Middle frontal gyrus (tissue), 1 donor: ENCODE measurements around the gene TAOK1.
"Not testable (repeated sequence)": the region's sequence is repeated elsewhere in the genome, so short reads cannot be mapped to it uniquely, and the experiment has no call there.

Experiments
- DNase-seq: peaks from one replicate; pipeline ENCODE4 v3.0.0-alpha.2; 2015; ENCODE audit warnings: low spot score; ENCODE audit errors: extremely low spot score

Gene TAOK1

DNA sequence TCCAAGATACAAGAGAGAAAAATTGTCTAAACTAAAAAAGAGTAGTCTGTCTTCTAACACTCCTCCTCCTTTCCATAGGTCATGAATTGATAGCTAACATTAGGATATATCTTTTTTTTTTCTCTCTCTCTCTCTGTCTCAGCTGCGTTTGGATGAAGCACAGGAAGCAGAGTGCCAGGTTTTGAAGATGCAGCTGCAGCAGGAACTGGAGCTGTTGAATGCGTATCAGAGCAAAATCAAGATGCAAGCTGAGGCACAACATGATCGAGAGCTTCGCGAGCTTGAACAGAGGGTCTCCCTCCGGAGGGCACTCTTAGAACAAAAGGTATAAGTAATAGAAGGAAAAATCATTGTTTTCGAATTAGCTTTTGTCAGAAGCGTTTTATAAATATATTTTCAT lies 143.8 kb downstream of the TAOK1 start:
- no peak for DNase-seq

DNA sequence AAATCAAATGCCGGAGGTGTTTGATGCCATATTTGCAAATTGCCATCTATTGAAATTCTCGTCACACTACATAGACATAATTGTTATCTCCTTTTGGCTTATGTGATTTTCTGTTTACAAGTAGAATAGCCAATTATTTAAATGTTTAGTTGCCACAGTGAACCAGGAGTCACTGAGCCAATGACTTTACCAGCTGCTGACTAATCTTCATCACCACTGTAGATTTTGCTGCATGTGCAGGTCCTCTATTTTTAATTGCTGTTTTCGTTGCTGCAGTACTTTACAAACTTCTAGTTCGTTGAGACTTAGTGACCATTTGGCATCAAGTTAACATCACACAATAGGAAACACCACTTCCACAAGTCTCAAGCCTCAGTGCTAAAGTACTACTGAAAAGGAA lies 153.9 kb downstream of the TAOK1 start:
- DNase-seq, result no peak

DNA sequence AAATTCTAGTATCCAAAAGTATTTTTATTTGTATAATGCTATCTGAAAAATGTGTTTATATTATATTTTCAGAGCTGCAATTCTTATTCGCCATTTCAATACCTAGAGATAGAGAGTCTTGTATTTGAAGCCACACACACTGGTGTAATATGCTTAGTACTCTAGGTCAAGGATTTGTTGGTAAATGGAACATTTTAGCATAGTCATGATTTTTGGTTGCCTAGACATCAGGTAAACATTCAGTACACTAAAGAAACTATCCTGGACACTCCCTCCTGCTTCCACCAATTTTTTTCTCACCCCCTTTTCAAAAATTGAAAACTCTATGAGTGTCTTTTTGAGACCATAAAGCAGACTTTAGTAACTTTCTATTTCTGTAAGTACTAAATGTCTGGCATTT lies 155.9 kb downstream of the TAOK1 start:
- no peak for DNase-seq

DNA sequence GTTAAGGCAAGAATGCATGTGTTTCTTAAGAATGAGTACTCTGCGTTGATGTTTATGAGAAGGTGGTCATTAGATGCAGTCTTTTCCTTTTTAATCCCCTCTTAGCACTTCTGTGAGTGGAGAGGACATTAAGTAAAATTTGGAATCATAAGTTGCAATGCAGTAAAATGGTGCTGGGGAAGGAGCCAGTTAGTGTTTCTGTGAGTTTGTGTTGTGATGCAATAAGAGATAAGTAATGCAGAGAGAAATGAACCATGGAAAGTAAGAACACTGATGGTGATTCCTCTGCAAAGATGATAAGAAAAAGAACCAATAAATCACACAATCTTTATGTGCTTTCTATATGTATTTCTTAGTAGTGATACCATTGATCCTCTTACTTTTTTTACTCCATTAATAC lies 156.7 kb downstream of the TAOK1 start:
- no peak for DNase-seq

DNA sequence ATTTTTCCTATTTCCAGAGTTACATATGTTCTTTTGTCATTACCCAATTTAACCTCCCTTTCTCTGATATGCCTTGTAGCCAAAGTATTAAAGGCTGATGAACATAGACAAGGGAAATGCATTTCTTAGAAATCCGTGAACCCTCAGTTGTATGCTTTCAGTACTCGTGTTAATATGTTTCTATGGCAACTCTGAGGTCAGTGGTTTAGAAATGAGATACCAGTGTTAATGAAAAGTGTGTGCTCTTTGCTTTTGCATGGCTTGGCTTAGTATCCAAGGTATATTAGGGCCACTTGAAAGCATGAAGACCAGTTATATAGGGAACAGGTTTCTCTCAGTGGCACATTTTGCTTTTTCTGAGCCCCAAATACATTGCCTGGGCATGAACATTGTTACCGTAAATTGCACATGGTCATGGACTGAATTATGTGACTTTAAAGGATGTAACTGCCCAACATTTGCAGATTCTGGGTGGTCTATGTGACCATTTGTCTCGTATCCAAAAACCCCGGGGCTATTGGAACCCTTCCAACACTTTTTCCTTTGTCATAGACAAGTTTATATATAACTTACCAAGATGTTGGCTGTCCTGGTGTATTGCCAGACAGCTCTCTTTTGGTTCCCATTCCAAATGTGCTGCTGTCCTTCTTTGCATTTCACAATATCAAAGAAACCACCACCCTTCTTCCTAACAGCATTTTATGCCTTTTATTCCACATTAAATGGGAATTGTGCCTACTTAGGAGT lies 159.2 kb downstream of the TAOK1 start:
- DNase-seq, result no peak

DNA sequence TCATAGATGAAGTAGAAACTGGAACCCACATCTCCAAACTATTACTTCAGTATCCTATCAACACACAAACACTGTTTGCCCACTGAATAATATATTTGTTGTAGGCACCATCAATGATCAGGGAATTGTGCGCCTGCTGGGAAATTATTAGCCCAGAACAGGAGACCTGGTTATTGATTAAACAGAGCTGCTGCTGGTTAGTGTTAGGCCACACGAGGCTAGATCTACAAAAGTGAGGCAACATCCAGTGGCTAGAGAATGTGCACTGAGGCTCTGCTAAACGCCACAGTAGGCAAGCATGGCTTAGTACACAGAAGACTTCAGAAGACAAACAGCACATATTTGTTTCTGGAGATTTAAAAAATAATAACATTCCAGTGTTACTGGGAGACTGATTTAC lies 165.7 kb downstream of the TAOK1 start:
- DNase-seq, result no peak

DNA sequence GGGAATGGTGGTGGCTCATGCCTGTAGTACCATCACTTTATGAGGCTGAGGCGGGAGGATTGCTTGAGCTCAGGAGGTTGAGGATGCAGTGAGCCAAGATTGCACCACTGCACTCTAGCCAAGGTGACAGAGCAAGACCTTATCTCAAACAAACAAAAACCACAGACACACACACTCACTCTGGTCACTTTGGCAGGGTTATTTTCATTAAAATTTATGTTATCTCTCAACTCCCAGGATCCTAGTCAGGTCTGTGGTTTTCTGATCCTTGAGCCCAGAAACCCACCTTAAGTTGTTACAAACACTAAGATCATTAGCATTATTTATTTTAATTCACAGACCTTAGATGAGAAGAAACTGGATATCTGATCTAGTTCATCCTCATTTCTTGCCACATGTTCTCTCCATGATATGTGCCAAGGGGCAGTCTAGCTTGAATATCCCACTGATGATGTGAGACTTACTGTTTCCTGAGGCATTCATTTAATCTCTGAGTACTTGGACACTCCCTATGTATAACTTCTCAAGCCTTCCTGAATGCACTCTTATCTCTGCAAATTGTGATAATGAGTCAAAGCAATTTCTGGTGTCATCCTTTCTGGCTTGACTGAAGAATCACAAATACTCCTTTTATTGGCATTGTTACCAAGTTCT lies 167.0 kb downstream of the TAOK1 start:
- DNase-seq, result no peak

DNA sequence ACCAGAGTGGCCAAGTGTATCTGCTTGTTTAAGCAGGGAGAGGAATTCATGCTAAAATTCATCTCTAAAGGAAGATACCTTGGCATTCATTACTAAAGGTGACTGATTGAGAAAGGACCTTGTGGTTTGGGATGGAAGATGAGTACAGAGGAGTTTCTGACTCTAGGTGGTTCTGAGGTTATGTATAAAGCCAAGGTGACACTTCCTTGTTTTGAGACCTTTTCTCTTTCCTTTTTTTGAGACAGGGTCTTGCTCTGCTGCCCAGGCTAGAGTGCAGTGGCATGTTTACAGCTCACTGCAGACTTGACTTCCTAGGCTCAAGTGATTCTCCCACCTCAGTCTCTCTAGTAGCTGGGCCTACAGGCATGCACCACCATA lies 167.6 kb downstream of the TAOK1 start:
- no peak for DNase-seq

DNA sequence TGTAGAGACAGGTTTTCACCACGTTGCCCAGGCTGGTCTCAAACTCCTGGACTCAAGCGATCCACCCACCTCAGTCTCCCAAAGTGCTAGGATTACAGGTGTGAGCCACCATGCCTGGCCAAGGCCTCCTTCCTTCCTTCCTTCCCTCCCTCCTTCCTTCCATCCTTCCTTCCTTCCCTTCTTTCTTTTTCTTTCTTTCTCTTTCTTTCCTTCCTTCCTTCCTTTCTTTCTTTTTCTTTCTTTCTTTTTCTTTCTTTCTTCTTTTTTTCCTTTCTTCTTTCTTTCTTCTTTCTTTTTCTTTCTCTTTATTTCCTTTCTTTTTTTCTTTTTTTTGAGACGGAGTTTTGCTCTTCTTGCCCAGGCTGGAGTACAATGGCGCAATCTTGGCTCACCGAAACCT lies 168.0 kb downstream of the TAOK1 start:
- not testable (repeated sequence) for DNase-seq

DNA sequence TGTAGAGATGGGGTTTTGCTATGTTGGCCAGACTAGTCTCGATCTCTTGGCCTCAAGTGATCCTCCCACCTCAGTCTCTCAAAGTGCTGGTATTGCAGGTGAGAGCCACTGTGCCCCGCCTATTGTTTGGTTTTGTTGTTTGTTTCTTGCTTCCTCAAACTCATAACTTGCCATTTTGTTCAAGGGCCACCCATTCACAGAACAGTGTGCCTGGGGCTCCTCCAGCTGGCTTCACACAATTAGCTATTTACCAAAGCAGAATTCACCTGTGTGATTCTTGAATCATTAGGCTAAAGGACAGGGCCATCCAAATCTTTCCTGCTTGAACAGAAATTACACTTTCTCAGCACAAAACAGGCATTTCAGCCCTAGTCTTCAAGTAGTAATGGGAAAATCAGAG lies 169.5 kb downstream of the TAOK1 start:
- no peak for DNase-seq

DNA sequence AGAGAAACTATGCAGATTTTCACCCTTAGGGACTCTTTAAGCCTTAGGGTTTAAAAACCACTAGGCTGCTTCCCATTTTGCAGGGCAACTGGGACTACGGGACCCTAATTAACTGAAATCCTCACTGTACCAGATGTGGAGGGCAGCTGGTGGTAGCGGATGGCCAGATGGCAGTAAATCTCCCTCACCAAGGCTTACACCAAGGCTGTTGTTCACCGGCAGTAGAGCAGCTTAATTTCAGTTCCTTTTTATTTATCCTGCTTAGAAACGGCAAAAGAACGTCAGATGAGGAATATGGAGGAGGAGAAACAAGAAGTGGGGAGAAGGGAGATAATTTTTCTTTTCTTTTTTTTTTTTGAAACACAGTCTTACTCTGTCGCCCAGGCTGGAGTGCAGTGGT lies 170.2 kb downstream of the TAOK1 start:
- DNase-seq, result no peak

DNA sequence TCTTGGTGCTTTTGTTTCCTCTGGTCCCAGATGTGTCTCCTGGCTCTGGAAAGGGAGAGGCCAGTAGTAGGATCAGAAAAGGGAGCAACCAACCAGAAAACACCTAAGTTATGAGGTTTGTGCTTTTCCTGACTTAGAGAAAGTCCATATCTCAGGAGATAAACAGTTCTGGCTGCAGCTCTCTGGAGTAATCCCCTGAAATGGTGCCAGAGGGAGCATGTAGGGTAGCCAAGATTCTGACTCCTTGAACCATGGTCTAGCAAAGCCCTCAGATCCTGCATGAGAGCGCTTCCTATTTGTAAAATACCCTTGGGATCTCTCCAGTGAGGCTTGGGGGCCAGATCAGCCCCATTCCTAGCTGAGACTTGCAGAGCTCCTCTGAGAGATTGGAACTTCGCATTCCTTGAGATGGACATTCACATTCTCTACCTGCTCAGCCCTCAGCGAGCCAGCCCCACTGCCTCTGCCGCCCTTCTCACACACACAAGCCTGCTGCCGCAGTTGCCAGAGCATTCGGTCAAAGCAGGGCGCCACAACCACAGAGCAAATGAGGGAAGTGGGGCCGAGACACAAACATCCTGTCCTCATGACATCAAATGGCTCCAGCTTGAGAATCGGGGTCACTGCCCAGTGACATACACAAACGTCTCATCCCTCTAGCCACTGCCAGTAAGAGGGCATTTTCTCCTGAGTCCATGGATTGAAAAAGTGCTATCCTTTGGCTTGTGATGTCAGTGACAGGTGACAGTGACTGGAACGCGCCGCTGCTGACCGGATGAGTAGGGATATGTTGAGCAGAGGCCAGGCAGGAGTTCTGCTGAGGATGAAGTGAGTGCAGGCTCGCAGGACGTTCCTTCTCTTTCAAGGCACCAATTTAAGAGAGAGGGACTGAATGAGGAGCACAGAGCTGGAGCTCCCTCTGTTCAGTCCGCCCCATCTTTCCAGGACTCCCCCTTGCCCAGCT lies 171.7 kb downstream of the TAOK1 start:
- no peak for DNase-seq

DNA sequence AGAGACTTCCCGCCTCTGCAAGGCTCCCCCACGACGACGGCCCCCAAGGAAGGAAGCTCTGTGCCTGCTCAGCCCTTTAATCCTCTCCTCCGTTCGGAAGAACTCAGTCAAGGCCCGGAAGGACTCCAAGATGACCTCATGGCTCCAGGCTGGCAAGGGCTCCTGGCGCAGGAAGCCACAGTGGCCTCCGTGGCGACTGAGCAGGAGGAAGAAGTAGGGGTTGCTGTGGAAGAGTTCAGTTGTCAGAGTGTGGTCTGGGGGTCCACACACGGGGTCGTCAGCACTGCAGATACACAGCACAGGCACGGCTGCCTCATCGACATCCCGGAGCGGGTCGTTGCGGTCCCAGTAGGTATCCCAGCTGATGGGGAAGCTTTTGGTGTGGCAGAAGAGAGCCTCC lies 172.5 kb downstream of the TAOK1 start:
- DNase-seq, result no peak

DNA sequence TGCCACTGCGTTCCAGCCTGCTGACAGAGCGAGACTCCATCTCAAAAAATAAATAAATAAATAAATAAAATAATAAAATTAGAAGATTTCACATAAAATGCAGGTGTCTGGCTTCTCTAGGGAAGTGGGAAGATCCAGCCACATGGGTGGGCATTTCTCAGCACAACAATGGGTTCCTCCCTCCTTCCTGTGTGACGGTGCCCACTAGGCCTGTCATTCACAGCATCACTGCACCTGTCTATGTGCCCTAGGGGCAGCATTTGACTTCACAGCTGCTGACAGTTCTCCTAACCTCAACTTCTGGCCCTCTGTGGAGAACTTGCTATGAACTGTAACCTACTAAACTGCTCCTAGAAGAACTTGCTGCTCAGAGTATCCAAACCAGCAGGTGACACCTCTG lies 173.7 kb downstream of the TAOK1 start:
- DNase-seq, result no peak

DNA sequence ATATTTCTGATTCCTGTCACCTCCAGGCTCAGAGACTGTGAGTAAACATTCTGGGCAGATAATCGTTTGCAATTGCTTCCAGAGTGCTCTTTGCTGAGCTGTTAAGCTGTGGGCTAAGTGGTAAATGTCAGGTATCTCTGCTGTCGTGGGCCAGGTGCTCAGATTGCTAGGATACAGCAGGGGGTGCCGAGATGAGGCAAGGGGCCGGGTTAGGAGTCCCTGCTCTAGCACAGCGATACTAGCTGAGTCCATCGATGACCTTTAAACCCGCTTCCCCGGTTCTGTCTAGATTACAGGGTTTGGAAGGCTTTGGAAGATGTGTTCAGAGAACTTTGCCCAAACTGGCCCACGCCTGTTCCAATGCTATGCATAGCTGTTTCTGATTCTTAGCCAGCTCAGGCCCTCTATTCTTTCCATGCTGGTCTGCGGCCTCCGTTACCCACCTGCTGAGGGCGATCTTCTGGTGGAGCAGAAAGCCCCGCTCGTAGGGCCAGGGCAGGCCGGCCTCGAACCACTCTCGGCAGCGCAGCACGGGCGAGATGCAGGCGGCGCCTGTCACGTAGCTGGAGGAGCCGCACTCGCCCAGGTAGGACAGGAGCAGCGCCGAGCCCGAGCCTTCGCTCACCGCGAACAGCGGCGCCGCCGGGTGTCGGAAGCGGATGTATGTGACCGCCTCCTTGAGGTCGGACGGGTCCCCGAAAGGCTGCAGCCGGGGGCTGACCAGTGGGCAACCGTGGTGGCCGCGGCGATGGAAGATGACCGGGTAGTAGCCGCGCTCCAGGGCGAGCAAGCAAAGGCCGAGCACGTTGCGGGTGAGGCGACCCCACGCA lies 175.7 kb downstream of the TAOK1 start:
- DNase-seq, result no peak

DNA sequence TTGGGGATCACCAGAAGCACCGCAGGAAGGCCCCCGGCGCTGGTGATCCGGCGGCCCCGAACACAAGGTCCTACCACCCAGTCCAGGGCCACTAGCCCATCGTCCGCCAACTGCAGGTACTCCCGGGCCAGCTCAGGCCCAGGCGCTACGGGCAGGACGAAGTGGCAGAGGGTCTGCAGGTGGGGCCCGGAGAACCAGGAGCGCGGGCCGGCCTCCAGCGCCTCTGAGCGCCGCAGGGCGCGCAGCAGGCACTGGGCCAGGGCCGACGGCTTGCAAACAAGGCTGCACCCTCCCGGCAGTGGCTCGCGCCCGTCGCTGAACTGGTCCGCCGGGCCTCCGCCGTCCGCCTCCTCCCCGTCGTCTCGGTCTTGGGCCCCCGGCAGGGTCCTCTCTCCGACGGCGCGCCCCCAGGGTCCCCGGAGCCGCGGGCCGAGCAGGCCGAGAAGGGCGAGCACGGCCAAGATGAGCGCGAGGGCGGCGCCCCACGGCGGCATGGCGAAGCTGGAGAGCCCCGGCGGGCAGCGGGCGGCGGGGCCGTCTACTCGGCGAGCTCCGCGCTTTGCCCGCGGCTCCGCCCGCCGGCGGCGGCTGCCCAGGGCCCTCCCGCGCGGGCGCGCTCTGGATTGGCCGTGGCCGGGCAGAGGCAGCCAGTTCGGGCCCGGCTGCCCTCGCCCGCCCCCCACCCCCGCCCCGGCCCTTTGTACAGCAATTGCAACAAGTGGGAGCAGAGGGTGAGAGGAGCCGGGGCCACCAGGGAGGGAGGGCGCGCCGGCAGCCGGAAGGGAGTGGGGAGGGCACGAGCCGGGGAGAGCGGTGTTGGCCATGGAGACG lies 176.5 kb downstream of the TAOK1 start, which contains the start of gene ABHD15:
TSS of gene ABHD15 (minus strand) at position 565 of the 831 bp plus-strand sequence. CDS start at position 494, 71 bp downstream.
- no peak for DNase-seq

DNA sequence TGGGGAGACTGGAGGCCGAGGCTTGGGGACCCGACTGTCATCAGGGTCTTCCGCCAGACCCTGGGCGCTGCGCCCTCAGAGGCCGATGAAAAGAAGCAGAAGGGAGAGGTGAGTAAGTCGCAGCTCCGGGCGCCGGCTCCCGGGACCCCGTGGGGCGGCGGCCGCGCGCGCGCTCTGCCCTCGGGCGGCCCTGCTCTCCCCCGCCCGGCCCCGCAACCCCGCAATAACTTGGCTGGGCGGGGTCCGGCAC lies 177.1 kb downstream of the TAOK1 start:
- DNase-seq, result no peak

DNA sequence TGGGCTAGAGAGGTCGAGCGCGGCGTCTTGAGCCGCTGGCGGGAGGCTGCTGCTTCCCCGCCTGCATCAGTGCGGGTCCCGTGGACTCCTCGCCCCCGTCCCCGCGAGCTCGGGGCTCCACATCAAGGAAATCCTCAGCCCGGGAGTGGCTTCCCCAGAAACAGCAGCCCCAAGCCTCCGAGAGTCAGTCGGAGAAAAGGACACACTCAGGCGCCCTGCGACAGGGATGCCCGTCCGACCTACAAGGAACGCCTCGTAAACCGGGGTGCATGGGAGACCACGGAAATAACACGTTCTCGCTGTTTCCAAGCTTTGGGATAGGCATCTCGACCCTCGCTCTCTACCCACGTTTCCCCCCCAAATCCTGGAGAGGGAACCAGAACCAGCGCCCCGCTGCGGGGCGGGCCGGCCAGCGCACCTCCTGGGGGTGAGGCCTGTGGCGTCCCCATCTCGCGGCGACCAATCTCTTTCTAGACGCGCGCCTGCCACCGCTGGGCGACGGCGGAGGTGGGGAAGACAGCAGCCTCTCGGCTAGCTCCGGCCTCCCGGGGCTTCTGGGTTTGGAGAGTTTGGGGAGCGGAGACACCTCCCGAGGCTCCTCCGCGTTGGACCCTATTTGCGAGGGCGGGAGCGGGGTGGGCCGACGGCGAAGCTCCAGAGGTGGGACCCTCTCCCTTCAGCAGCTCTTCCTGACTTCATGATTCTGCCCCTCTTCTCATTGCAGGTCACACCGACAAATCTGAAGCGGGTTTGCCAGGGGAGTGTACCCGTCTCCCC lies 177.6 kb downstream of the TAOK1 start:
- DNase-seq, result no peak

DNA sequence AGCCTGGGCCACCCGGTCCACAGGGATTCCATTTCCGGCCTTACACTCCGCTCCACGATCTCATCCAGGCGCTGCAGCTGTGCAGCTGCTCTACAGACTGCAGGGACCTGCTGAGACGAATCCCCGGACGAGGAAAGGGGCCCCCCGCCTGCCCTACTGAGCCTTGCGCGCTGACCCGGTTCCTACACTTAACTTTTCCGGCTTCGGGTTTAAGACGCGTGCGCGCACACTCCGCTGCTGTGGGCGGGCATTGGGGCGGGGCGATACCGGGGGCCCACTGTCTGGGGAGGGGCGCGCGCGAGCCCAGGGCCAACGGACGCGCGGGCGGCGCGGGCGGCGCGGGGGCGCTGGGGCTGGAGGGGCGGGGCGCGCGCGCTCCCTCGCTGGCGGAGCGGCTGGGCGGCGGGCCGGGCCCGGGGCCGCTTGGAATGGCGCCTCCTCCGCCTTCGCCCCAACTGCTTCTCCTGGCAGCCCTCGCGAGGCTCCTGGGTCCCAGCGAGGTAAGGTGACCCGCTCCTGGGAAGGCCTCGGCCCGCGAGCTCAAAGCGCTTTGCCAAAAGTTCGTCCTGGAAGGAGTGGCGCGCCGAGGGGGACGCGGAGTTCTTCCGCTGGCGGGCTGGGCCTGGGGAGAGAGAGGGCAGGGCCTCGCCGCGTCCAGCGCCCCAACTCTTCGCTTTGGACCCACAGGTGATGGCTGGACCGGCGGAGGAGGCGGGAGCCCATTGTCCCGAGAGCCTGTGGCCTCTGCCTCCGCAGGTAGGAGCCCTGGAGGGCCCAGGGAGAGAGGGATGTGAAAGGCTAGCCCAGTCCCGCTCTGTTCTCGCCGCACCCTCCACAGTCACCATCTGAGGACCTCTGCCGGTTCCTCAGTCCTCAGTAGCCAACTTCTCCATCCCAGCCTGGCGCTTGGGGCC lies 178.4 kb downstream of the TAOK1 start, which contains the start of gene TP53I13:
TSS of gene TP53I13 (plus strand) at position 371 of the 914 bp plus-strand sequence. CDS start at position 429, 58 bp downstream.
- no peak for DNase-seq
